Measurements from ENCODE around the gene FDX2. TPM values are rescaled to one million over a fixed set of nuclear protein-coding genes. Genes with fewer than 3 reads are reported as not detected.

FDX2 gene
- total RNA-seq, 2 experiments from 2014 or later: 7.6 to 9.4 TPM

- POLR2A ChIA-PET: interaction anchor here (0.8 to 5.0 kb wide), 4 partner anchors 11 to 90 kb away, joined by 3 to 60 read pairs (median 5); partner anchors contain the start of genes ICAM1, RAVER1 and TYK2
- peaks cover 11% of the 10 kb centered on the region for H3K36me3 Mint-ChIP-seq
- peaks cover 3% of the 10 kb centered on the region for H3K9me3 Mint-ChIP-seq
- H3K27ac Mint-ChIP-seq: no peak overlapping the region
- H3K4me3 Mint-ChIP-seq: peak overlapping the region; percentile 77
- H3K4me1 Mint-ChIP-seq: peaks cover 49% of the 10 kb centered on the region
- ATAC-seq (ENCODE audit: low read depth): peak; percentile 8
- peak; percentile 71 for DNase-seq
- H3K27me3 Mint-ChIP-seq: peaks cover 75% of the 10 kb centered on the region
These were observed 24.8 kb downstream of the FDX2 start for GRCh38 chr19:10290876-10291553.

GRCh38 chr19:10290357-10290875 lies 25.4 kb downstream of the FDX2 start:
- Mint-ChIP-seq H3K27ac (peak overlapping the region; percentile 52), H3K36me3 (peaks cover 10% of the 10 kb centered on the region), H3K27me3 (peaks cover 70% of the 10 kb centered on the region), H3K4me3 (peak overlapping the region; percentile 77), H3K4me1 (peaks cover 49% of the 10 kb centered on the region), H3K9me3 (peaks cover 3% of the 10 kb centered on the region)
- DNase-seq: peak; percentile 55
- no peak for ATAC-seq (ENCODE audit: low read depth)
- POLR2A ChIA-PET: interaction anchor here (1.3 to 5.0 kb wide), 2 partner anchors 17 to 20 kb away, joined by 5 to 60 read pairs; partner anchors contain the start of gene ICAM1

GRCh38 chr19:10289836-10290356 lies 25.9 kb downstream of the FDX2 start, which contains the start of gene ICAM5:
Gene ICAM5, plus strand, starts transcription at chr19:10289952. Its CDS starts 92 bp downstream, at chr19:10290044.
- Mint-ChIP-seq H3K27ac (peak within 1 kb of the TSS; percentile 62), H3K27me3 (peaks cover 68% of the 10 kb centered on the region), H3K9me3 (peaks cover 3% of the 10 kb centered on the region), H3K4me1 (peaks cover 54% of the 10 kb centered on the region), H3K4me3 (peak within 1 kb of the TSS; percentile 77), H3K36me3 (peaks cover 15% of the 10 kb centered on the region)
- POLR2A ChIA-PET: interaction anchor here (0.7 to 5.0 kb wide), 6 partner anchors 16 to 131 kb away, joined by 3 to 60 read pairs (median 4); partner anchors contain the start of genes ICAM1 and RAVER1
- ATAC-seq (ENCODE audit: low read depth) (no peak), DNase-seq (peak; percentile 63)

- no peak overlapping the region for H3K27ac Mint-ChIP-seq
- H3K9me3 Mint-ChIP-seq: peaks cover 3% of the 10 kb centered on the region
- H3K27me3 Mint-ChIP-seq: peaks cover 62% of the 10 kb centered on the region
- peaks cover 16% of the 10 kb centered on the region for H3K36me3 Mint-ChIP-seq
- H3K4me1 Mint-ChIP-seq: peaks cover 54% of the 10 kb centered on the region
- POLR2A ChIA-PET: interaction anchor here (0.6 to 5.0 kb wide), 8 partner anchors 11 to 131 kb away, joined by 3 to 60 read pairs (median 4); partner anchors contain the start of genes ICAM1 and RAVER1
- H3K4me3 Mint-ChIP-seq: peak overlapping the region; percentile 77
- ATAC-seq (ENCODE audit: low read depth) (peak; percentile 28), DNase-seq (peak; percentile 72)
These were observed 26.5 kb downstream of the FDX2 start for GRCh38 chr19:10289167-10289835.

- DNase-seq (no peak), ATAC-seq (ENCODE audit: low read depth) (no peak)
- Mint-ChIP-seq H3K27ac (peak overlapping the region; percentile 62), H3K4me3 (peak overlapping the region; percentile 77), H3K9me3 (peaks cover 3% of the 10 kb centered on the region), H3K4me1 (peaks cover 54% of the 10 kb centered on the region), H3K27me3 (peaks cover 57% of the 10 kb centered on the region), H3K36me3 (peaks cover 21% of the 10 kb centered on the region)
- POLR2A ChIA-PET: interaction anchor here (0.6 to 5.0 kb wide), 5 partner anchors 11 to 132 kb away, joined by 3 to 60 read pairs (median 4); partner anchors contain the start of genes ICAM1 and RAVER1
These were observed 27.1 kb downstream of the FDX2 start for GRCh38 chr19:10288662-10289166.

- Mint-ChIP-seq H3K4me1 (peaks cover 47% of the 10 kb centered on the region), H3K4me3 (peak within 1 kb of the TSS; percentile 75), H3K27ac (peak within 1 kb of the TSS; percentile 42), H3K27me3 (peaks cover 41% of the 10 kb centered on the region), H3K36me3 (peaks cover 18% of the 10 kb centered on the region), H3K9me3 (no peaks in the 10 kb centered on the region)
- DNase-seq (peak; percentile 72), ATAC-seq (ENCODE audit: low read depth) (peak; percentile 65)
- POLR2A ChIA-PET: interaction anchor here (0.7 to 3.1 kb wide), 6 partner anchors 9 to 131 kb away, joined by 3 to 49 read pairs (median 4); partner anchors contain the start of genes ICAM1 and RAVER1
These were observed 28.7 kb downstream of the FDX2 start, which contains the start of gene ICAM4 for GRCh38 chr19:10286803-10287737. Gene ICAM4, plus strand, starts transcription at chr19:10286955. Its CDS starts 58 bp downstream, at chr19:10287013.

- no peaks in the 10 kb centered on the region for H3K9me3 Mint-ChIP-seq
- peaks cover 36% of the 10 kb centered on the region for H3K4me1 Mint-ChIP-seq
- H3K27me3 Mint-ChIP-seq: peaks cover 24% of the 10 kb centered on the region
- no peak for ATAC-seq (ENCODE audit: low read depth)
- peaks cover 19% of the 10 kb centered on the region for H3K36me3 Mint-ChIP-seq
- DNase-seq: no peak
- H3K4me3 Mint-ChIP-seq: no peak overlapping the region
- peak overlapping the region; percentile 5 for H3K27ac Mint-ChIP-seq
- POLR2A ChIA-PET: interaction anchor here (0.5 to 3.1 kb wide), 3 partner anchors 9 to 95 kb away, joined by 3 to 49 read pairs (median 4); partner anchors contain the start of genes ICAM1 and TYK2
These were observed 30.4 kb downstream of the FDX2 start for GRCh38 chr19:10285393-10285792.

GRCh38 chr19:10284960-10285278 lies 30.9 kb downstream of the FDX2 start:
- ATAC-seq (ENCODE audit: low read depth): no peak
- peaks cover 19% of the 10 kb centered on the region for H3K36me3 Mint-ChIP-seq
- no peak overlapping the region for H3K27ac Mint-ChIP-seq
- POLR2A ChIA-PET: interaction anchor here (1.4 to 3.1 kb wide), 3 partner anchors 14 to 95 kb away, joined by 4 to 49 read pairs (median 7); partner anchors contain the start of genes ICAM1 and TYK2
- H3K4me1 Mint-ChIP-seq: peaks cover 35% of the 10 kb centered on the region
- H3K4me3 Mint-ChIP-seq: no peak overlapping the region
- peaks cover 20% of the 10 kb centered on the region for H3K27me3 Mint-ChIP-seq
- H3K9me3 Mint-ChIP-seq: no peaks in the 10 kb centered on the region
- DNase-seq: no peak

GRCh38 chr19:10284065-10284959 lies 31.5 kb downstream of the FDX2 start:
- Mint-ChIP-seq H3K36me3 (peaks cover 19% of the 10 kb centered on the region), H3K27me3 (peaks cover 18% of the 10 kb centered on the region), H3K9me3 (no peaks in the 10 kb centered on the region), H3K4me1 (peaks cover 37% of the 10 kb centered on the region), H3K27ac (no peak overlapping the region), H3K4me3 (no peak overlapping the region)
- DNase-seq (no peak), ATAC-seq (ENCODE audit: low read depth) (no peak)
- POLR2A ChIA-PET: interaction anchor here (1.4 to 1.9 kb wide), 2 partner anchors 13 to 96 kb away, joined by 4 to 7 read pairs; partner anchors contain the start of genes ICAM1 and TYK2

- H3K4me1 Mint-ChIP-seq: peaks cover 33% of the 10 kb centered on the region
- POLR2A ChIA-PET: interaction anchor here (1.9 kb wide), 1 partner anchor 12 kb away, joined by 7 read pairs; the partner anchor contains the start of gene ICAM1
- H3K4me3 Mint-ChIP-seq: no peak overlapping the region
- H3K27me3 Mint-ChIP-seq: peaks cover 10% of the 10 kb centered on the region
- H3K27ac Mint-ChIP-seq: no peak overlapping the region
- peaks cover 22% of the 10 kb centered on the region for H3K36me3 Mint-ChIP-seq
- DNase-seq: no peak
- no peak for ATAC-seq (ENCODE audit: low read depth)
- H3K9me3 Mint-ChIP-seq: no peaks in the 10 kb centered on the region
These were observed 32.3 kb downstream of the FDX2 start for GRCh38 chr19:10283301-10284064.
